Neural cell (in vitro differentiated cells): ENCODE results near the gene VAT1L. TPM values are rescaled to one million over a fixed set of nuclear protein-coding genes. Genes with fewer than 3 reads are reported as not detected.

Source experiments
- H2AFZ ChIP-seq: fragments of 200-600, 300-800 bp; sonication (generic), shearing (Covaris generic); 2 replicates; pipeline ENCODE4 v1.6.0; 2014; ENCODE audit warnings: low read depth, mild to moderate bottlenecking, antibody characterized with exemption, low read length, moderate library complexity
- H3F3A ChIP-seq: fragments of 200-600 bp; shearing (Covaris generic); 2 replicates; pipeline ENCODE4 v1.6.1; 2016; ENCODE audit warnings: mild to moderate bottlenecking, moderate library complexity, mixed read lengths, antibody characterized with exemption, low read length; ENCODE audit not compliant: insufficient read depth, poor library complexity, severe bottlenecking
- H3K27ac ChIP-seq: fragments of 200-600, 300-800 bp; sonication (generic), shearing (Covaris generic); 2 replicates; pipeline ENCODE4 v1.5.1; 2014; ENCODE audit warnings: mild to moderate bottlenecking, low read length, moderate library complexity
- H3K27me3 ChIP-seq: fragments of 300-800, 200-600 bp; sonication (generic), shearing (Covaris generic); 2 replicates; pipeline ENCODE4 v1.6.0; 2014; ENCODE audit warnings: mild to moderate bottlenecking, low read depth, low read length, moderate library complexity; ENCODE audit not compliant: insufficient read depth
- H3K36me3 ChIP-seq: fragments of 300-800, 200-600 bp; sonication (generic), shearing (Covaris generic); 2 replicates; pipeline ENCODE4 v1.5.1; 2014; ENCODE audit warnings: mild to moderate bottlenecking, antibody characterized with exemption, low read length, moderate library complexity; ENCODE audit not compliant: insufficient read depth
- H3K4me2 ChIP-seq: fragments of 300-800, 200-600 bp; sonication (generic), shearing (Covaris generic); 2 replicates; pipeline ENCODE4 v1.6.0; 2014; ENCODE audit warnings: mild to moderate bottlenecking, low read length
- H3K4me3 ChIP-seq: fragments of 300-800, 200-600 bp; sonication (generic), shearing (Covaris generic); 2 replicates; pipeline ENCODE4 v1.5.1; 2014; ENCODE audit warnings: mild to moderate bottlenecking, low read length, moderate library complexity
- H3K79me2 ChIP-seq: fragments of 200-600 bp; shearing (Covaris generic); replicated peaks from 2 replicates; pipeline ENCODE4 v1.6.0; 2014; ENCODE audit warnings: mild to moderate bottlenecking, low read length, moderate library complexity; ENCODE audit not compliant: insufficient read depth
- H3K9ac ChIP-seq: fragments of 300-800, 200-600 bp; sonication (generic), shearing (Covaris generic); 2 replicates; pipeline ENCODE4 v1.6.1; 2016; ENCODE audit warnings: mild to moderate bottlenecking, low read length, mixed read lengths
- H3K9me2 ChIP-seq: fragments of 200-600 bp; shearing (Covaris generic); 2 replicates; pipeline ENCODE4 v1.6.1; 2016; ENCODE audit warnings: mild to moderate bottlenecking, low read length, mixed read lengths; ENCODE audit not compliant: insufficient read depth
- H3K9me3 ChIP-seq: fragments of 200-600, 300-800 bp; sonication (generic), shearing (Covaris generic); 2 replicates; pipeline ENCODE4 v1.6.1; 2016; ENCODE audit warnings: mild to moderate bottlenecking, mixed run types, low read length, moderate library complexity, mixed read lengths
- H4K20me1 ChIP-seq: fragments of 200-600 bp; shearing (Covaris generic); 2 replicates; pipeline ENCODE4 v1.6.1; 2016; ENCODE audit warnings: mild to moderate bottlenecking, mixed run types; ENCODE audit not compliant: insufficient read depth
- CTCF ChIP-seq: fragments of 450-650 bp; IDR thresholded peaks from 2 replicates; pipeline ENCODE4 v1.5.1; 2014; ENCODE audit warnings: antibody characterized with exemption, mild to moderate bottlenecking, moderate library complexity; ENCODE audit not compliant: poor library complexity, severe bottlenecking
- EP300 ChIP-seq: fragments of 450-650 bp; conservative IDR thresholded peaks from 2 replicates; pipeline ENCODE4 v1.6.1; 2014; ENCODE audit warnings: antibody characterized with exemption, mild to moderate bottlenecking, moderate library complexity; ENCODE audit not compliant: poor library complexity, severe bottlenecking
- MXI1 ChIP-seq: fragments of 450-650 bp; conservative IDR thresholded peaks from 2 replicates; pipeline ENCODE4 v1.6.1; 2014; ENCODE audit warnings: antibody characterized with exemption, mild to moderate bottlenecking; ENCODE audit not compliant: poor library complexity, severe bottlenecking
- POLR2AphosphoS5 ChIP-seq: IDR thresholded peaks from 2 replicates; pipeline ENCODE4 v1.6.1; 2012
- RAD21 ChIP-seq: fragments of 450-650 bp; conservative IDR thresholded peaks from 2 replicates; pipeline ENCODE4 v1.6.1; 2014; ENCODE audit warnings: antibody characterized with exemption, mild to moderate bottlenecking, moderate library complexity
- REST ChIP-seq: IDR thresholded peaks from 2 replicates; pipeline ENCODE4 v1.6.1; 2012; ENCODE audit warnings: borderline replicate concordance
- SMC3 ChIP-seq: fragments of 450-650 bp; conservative IDR thresholded peaks from 2 replicates; pipeline ENCODE4 v1.6.1; 2014; ENCODE audit warnings: antibody characterized with exemption, mild to moderate bottlenecking, moderate library complexity; ENCODE audit not compliant: poor library complexity
- TAF1 ChIP-seq: IDR thresholded peaks from 2 replicates; pipeline ENCODE4 v1.6.1; 2012; ENCODE audit warnings: low read depth
- polyA plus RNA-seq: library from polyadenylated mRNA; depleted of rRNA; stranded (reverse); fragments of >200 nt; gene quantifications from 2 replicates; pipeline ENCODE4 v1.2.3, GENCODE V29; 2014

The VAT1L gene
- polyA plus RNA-seq, 1 donor from 2014 or later: 54.5 TPM

GRCh38 chr16:77918809-77919707, 130.7 kb downstream of the VAT1L start:
- no peaks in the 10 kb centered on the region for H3K79me2 ChIP-seq
- TF ChIP-seq SMC3 (no peak), RAD21 (no peak), TAF1 (no peak)
- H3K27ac ChIP-seq: no peak overlapping the region
- peak overlapping the region; percentile 4 for H3K9ac ChIP-seq
- no peak overlapping the region for H3K4me2 ChIP-seq
- H3K9me2 ChIP-seq: no peaks in the 10 kb centered on the region
- no peaks in the 10 kb centered on the region for H3K9me3 ChIP-seq
- no peak overlapping the region for H2AFZ ChIP-seq
- no peaks in the 10 kb centered on the region for H3F3A ChIP-seq
- H4K20me1 ChIP-seq: no peaks in the 10 kb centered on the region
- H3K36me3 ChIP-seq: no peaks in the 10 kb centered on the region
- no peak overlapping the region for H3K4me3 ChIP-seq
- H3K27me3 ChIP-seq: no peaks in the 10 kb centered on the region

- Histone ChIP-seq H4K20me1 (no peaks in the 10 kb centered on the region), H3K9me3 (no peaks in the 10 kb centered on the region), H2AFZ (no peak overlapping the region), H3K27me3 (no peaks in the 10 kb centered on the region), H3K36me3 (no peaks in the 10 kb centered on the region), H3K9ac (peak overlapping the region; percentile 4), H3K79me2 (no peaks in the 10 kb centered on the region), H3K9me2 (no peaks in the 10 kb centered on the region), H3K4me2 (no peak overlapping the region), H3K27ac (no peak overlapping the region), H3F3A (no peaks in the 10 kb centered on the region), H3K4me3 (no peak overlapping the region)
- no peak for TF ChIP-seq TAF1
- no peak for TF ChIP-seq REST
- TF ChIP-seq EP300: no peak
- no peak for TF ChIP-seq MXI1
Measured at GRCh38 chr16:77919761-77920415, 131.5 kb downstream of the VAT1L start.

GRCh38 chr16:77920984-77921383, 132.6 kb downstream of the VAT1L start:
- Histone ChIP-seq H4K20me1 (no peaks in the 10 kb centered on the region), H3F3A (no peaks in the 10 kb centered on the region), H3K9me2 (no peaks in the 10 kb centered on the region), H3K27ac (peak overlapping the region; percentile 88), H3K79me2 (no peaks in the 10 kb centered on the region), H3K4me2 (no peak overlapping the region), H3K9ac (no peak overlapping the region), H3K4me3 (no peak overlapping the region), H3K36me3 (no peaks in the 10 kb centered on the region), H3K9me3 (no peaks in the 10 kb centered on the region), H3K27me3 (no peaks in the 10 kb centered on the region), H2AFZ (no peak overlapping the region)
- TF ChIP-seq EP300 (no peak), CTCF (no peak), REST (no peak), TAF1 (no peak), POLR2AphosphoS5 (no peak)
